ENCODE measurements around the gene REC114.

The REC114 gene

DNA sequence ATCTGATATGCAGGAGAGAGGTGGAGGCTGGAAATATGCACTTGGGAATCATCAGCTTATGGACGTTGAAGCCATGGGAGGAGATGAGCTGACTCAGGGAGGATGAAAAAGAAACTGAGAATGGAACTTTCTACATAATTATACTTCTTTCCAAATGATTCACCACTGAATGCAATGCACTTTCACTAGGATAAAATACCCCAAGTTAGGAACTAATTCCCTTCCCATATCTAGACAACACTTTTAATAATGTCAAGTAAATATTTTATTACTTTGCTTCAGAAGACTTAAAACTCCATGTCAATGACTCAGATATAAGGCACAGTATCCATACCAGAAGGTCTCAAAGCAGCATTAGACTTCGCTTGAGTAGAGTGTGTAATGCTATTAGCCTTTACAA lies 166.0 kb downstream of the REC114 start:
- DNase-seq: no peak
